ENCODE results near the gene APOF. TPM values are rescaled to one million over a fixed set of nuclear protein-coding genes. Genes with fewer than 3 reads are reported as not detected.

The APOF gene
- total and polyA plus RNA-seq, 9 of the 15 experiments (the other 6 are each of a cell fraction or from before 2014, with no cell fraction given), result 0.09 to 0.15 (median 0.12) TPM; not detected in 5

GRCh38 chr12:56359851-56360767 lies 2.5 kb downstream of the APOF start, which contains the start of gene STAT2 (continued):
- TF ChIP-seq NCOA2 (IDR thresholded peaks at IDR 0.05; ENCODE audit: partially characterized antibody in 2 of 2) (no peak), MYC (IDR thresholded peaks at IDR 0.05; ENCODE audit: low read depth, low read length) (peak; percentile 67; the same call in 1 of the 2 replicates), MYC (CRISPR knock-in tag; IDR thresholded peaks at IDR 0.05; ENCODE audit: borderline replicate concordance, low read depth) (no peak), RNF2 (IDR thresholded peaks at IDR 0.05) (no peak), POLR2B (IDR thresholded peaks at IDR 0.05; ENCODE audit: low read depth, partially characterized antibody) (peak; percentile 81), PRDM10 (IDR thresholded peaks at IDR 0.05; ENCODE audit: partially characterized antibody) (peak; percentile 97), SIN3B (IDR thresholded peaks at IDR 0.05; ENCODE audit: low read depth) (0 out of 2 replicates have a peak, but pooled peaks have one; percentile 23), ARID2 (IDR thresholded peaks at IDR 0.05) (no peak), HCFC1 (IDR thresholded peaks at IDR 0.05; ENCODE audit: low read depth, low read length) (no peak; the same call in 1 of the 2 replicates), ZNF24 (IDR thresholded peaks at IDR 0.05) (no peak), TEAD1 (CRISPR knock-in tag; IDR thresholded peaks at IDR 0.05) (peak; percentile 47 to 85; a peak in 1 of 4 replicates), ZNF197 (CRISPR knock-in tag; IDR thresholded peaks at IDR 0.05; ENCODE audit: low read depth) (no peak), CBX8 (IDR thresholded peaks at IDR 0.05; ENCODE audit: borderline replicate concordance, extremely low read depth, low read depth, low read length, poor library complexity, severe bottlenecking) (no peak), ELF1 (tag; IDR thresholded peaks at IDR 0.05) (peak; percentile 84), PRMT5 (CRISPR knock-in tag; IDR thresholded peaks at IDR 0.05) (no peak), ZNF12 (CRISPR knock-in tag; IDR thresholded peaks at IDR 0.05) (peak; percentile 70; the same call in 1 of the 2 replicates), MXI1 (IDR thresholded peaks at IDR 0.05; ENCODE audit: low read depth, low read length) (peak; percentile 72; the same call in 1 of the 2 replicates), PCBP1 (IDR thresholded peaks at IDR 0.05; ENCODE audit: low read depth, low read length, poor library complexity, severe bottlenecking) (no peak), TAF7 (tag; IDR thresholded peaks at IDR 0.05) (peak; percentile 54; the same call in 1 of the 2 replicates), ZNF3 (CRISPR knock-in tag; IDR thresholded peaks at IDR 0.05) (no peak), ZNF785 (CRISPR knock-in tag; IDR thresholded peaks at IDR 0.05) (no peak), ZBTB12 (CRISPR knock-in tag; IDR thresholded peaks at IDR 0.05) (no peak), HIVEP1 (CRISPR knock-in tag; IDR thresholded peaks at IDR 0.05) (no peak), ZC3H11A (IDR thresholded peaks at IDR 0.05; ENCODE audit: low read depth, low read length) (no peak), MTA1 (IDR thresholded peaks at IDR 0.05; ENCODE audit: borderline replicate concordance) (0 out of 2 replicates have a peak, but pooled peaks have one; percentile 13)

Measured in K562 (cell line).